ENCODE results near the gene CAMK2G. TPM values are rescaled to one million over a fixed set of nuclear protein-coding genes. Genes with fewer than 3 reads are reported as not detected.

The CAMK2G gene
- total RNA-seq, 4 donors from 2014 or later, result 82.3 to 207 (median 155) TPM

GRCh38 chr10:73843261-73843660 is 31.1 kb downstream of the CAMK2G start:
- TF ChIP-seq EP300 (IDR thresholded peaks at IDR 0.05) (no peak), CTCF (IDR thresholded peaks at IDR 0.05) (no peak), POLR2A (IDR thresholded peaks at IDR 0.05) (no peak), POLR2AphosphoS5 (IDR thresholded peaks at IDR 0.05) (no peak)
- Histone ChIP-seq H3K4me1 (peaks cover 0 to under 1% (median 0%) of the 10 kb centered on the region in 3 donors), H3K4me3 (no peak overlapping the region), H3K27ac (peak overlapping the region in 2 of 4 donors; percentile 3 to 5), H3K27me3 (no peaks in the 10 kb centered on the region), H3K9me3 (no peaks in the 10 kb centered on the region), H3K36me3 (peaks cover 0 to 100% of the 10 kb centered on the region in 2 donors)
- WGBS, 2 donors (ENCODE audit: low coverage in 1 of 2), result 81 to 88% methylated on average over 5 of the region's 5 CpGs
- ATAC-seq, result no peak

- 71% methylated on average over 7 of the region's 11 CpGs; no CpG with 5 or more reads in 1 of the 2 donors for WGBS, 2 donors (ENCODE audit: low coverage in 1 of 2)
- no peak for TF ChIP-seq POLR2A (IDR thresholded peaks at IDR 0.05)
- no peak for TF ChIP-seq CTCF (IDR thresholded peaks at IDR 0.05)
- TF ChIP-seq POLR2AphosphoS5 (IDR thresholded peaks at IDR 0.05), result no peak
- no peak for TF ChIP-seq EP300 (IDR thresholded peaks at IDR 0.05)
- Histone ChIP-seq H3K9me3 (no peaks in the 10 kb centered on the region), H3K4me1 (peaks cover 0 to 8% (median 0%) of the 10 kb centered on the region in 3 donors), H3K27ac (peak overlapping the region in 1 of 4 donors; percentile 17), H3K4me3 (no peak overlapping the region), H3K36me3 (peaks cover 0 to 100% of the 10 kb centered on the region in 2 donors), H3K27me3 (no peaks in the 10 kb centered on the region)
- no peak for ATAC-seq
Observed at GRCh38 chr10:73842349-73842748, 32.0 kb downstream of the CAMK2G start.

- Histone ChIP-seq H3K4me3 (no peak overlapping the region), H3K4me1 (peaks cover 0 to 14% (median 0%) of the 10 kb centered on the region in 3 donors), H3K27me3 (no peaks in the 10 kb centered on the region), H3K9me3 (no peaks in the 10 kb centered on the region), H3K27ac (peak overlapping the region in 1 of 4 donors; percentile 18), H3K36me3 (peaks cover 0 to 100% of the 10 kb centered on the region in 2 donors)
- 34 to 81% methylated on average over 2 to 8 of the region's 9 CpGs for WGBS, 2 donors (ENCODE audit: low coverage in 1 of 2)
- TF ChIP-seq EP300 (IDR thresholded peaks at IDR 0.05), result no peak
- TF ChIP-seq CTCF (IDR thresholded peaks at IDR 0.05), result no peak
- no peak for TF ChIP-seq POLR2A (IDR thresholded peaks at IDR 0.05)
- no peak for TF ChIP-seq POLR2AphosphoS5 (IDR thresholded peaks at IDR 0.05)
- ATAC-seq, result no peak
Observed at GRCh38 chr10:73841526-73842285, 32.6 kb downstream of the CAMK2G start.

- Histone ChIP-seq H3K4me3 (no peak overlapping the region), H3K9me3 (no peaks in the 10 kb centered on the region), H3K27me3 (no peaks in the 10 kb centered on the region), H3K27ac (peak overlapping the region in 1 of 4 donors; percentile 18), H3K36me3 (peaks cover 0 to 100% of the 10 kb centered on the region in 2 donors), H3K4me1 (peaks cover 0 to 18% (median 0%) of the 10 kb centered on the region in 3 donors)
- no peak for TF ChIP-seq POLR2AphosphoS5 (IDR thresholded peaks at IDR 0.05)
- TF ChIP-seq POLR2A (IDR thresholded peaks at IDR 0.05), result no peak
- no peak for ATAC-seq
- 57 to 68% methylated on average over 2 of the region's 9 CpGs for WGBS, 2 donors (ENCODE audit: low coverage in 1 of 2)
Observed at GRCh38 chr10:73841061-73841421, 33.3 kb downstream of the CAMK2G start.

GRCh38 chr10:73840403-73841060 is 33.8 kb downstream of the CAMK2G start:
- no peak for TF ChIP-seq EP300 (IDR thresholded peaks at IDR 0.05)
- TF ChIP-seq POLR2AphosphoS5 (IDR thresholded peaks at IDR 0.05), result no peak
- TF ChIP-seq POLR2A (IDR thresholded peaks at IDR 0.05), result no peak
- TF ChIP-seq CTCF (IDR thresholded peaks at IDR 0.05), result no peak
- H3K4me1 ChIP-seq, result peaks cover 0 to 18% (median 0%) of the 10 kb centered on the region in 3 donors
- no peaks in the 10 kb centered on the region for H3K9me3 ChIP-seq
- H3K36me3 ChIP-seq, result peaks cover 0 to 100% of the 10 kb centered on the region in 2 donors
- peak overlapping the region in 1 of 4 donors; percentile 18 for H3K27ac ChIP-seq
- no peaks in the 10 kb centered on the region for H3K27me3 ChIP-seq
- ATAC-seq, result no peak
- WGBS, 2 donors (ENCODE audit: low coverage in 1 of 2), result 73 to 100% methylated on average over 3 to 6 of the region's 13 CpGs
- H3K4me3 ChIP-seq, result no peak overlapping the region
